Bronchial epithelial cell (primary cell): Measurements from ENCODE around the gene HDAC4. TPM values are rescaled to one million over a fixed set of nuclear protein-coding genes. Genes with fewer than 3 reads are reported as not detected.

Source experiments
- DNase-seq: peaks from one replicate; pipeline ENCODE4 v3.0.0-alpha.2; 2010; ENCODE audit warnings: low read depth
- FAIRE-seq: peaks from 2 replicates; lab custom pipeline; 2011; peaks lifted over from hg19 to GRCh38; lab: Jason Lieb, UNC
- H3K27me3 ChIP-seq: 2 replicates; pipeline ENCODE4 v1.5.1; 2011; ENCODE audit warnings: low read length; ENCODE audit not compliant: control insufficient read depth, insufficient read depth
- H3K36me3 ChIP-seq: 2 replicates; pipeline ENCODE4 v1.5.1; 2011; ENCODE audit warnings: low read length; ENCODE audit not compliant: control insufficient read depth, insufficient read depth
- H3K4me3 ChIP-seq: 2 replicates; pipeline ENCODE4 v1.5.1; 2011; ENCODE audit warnings: mild to moderate bottlenecking, low read depth, low read length, control low read depth
- CTCF ChIP-seq: IDR thresholded peaks from 2 replicates; pipeline ENCODE4 v1.5.1; 2011; ENCODE audit warnings: mild to moderate bottlenecking, moderate library complexity, low read length, control low read depth, inconsistent platforms; ENCODE audit not compliant: insufficient read depth, severe bottlenecking
- total RNA-seq: library from RNA; depleted of rRNA; stranded (reverse); fragments of >200 nt; gene quantifications from 2 replicates; pipeline ENCODE4 v1.2.1, GENCODE V29; 2014

HDAC4 gene
- total RNA-seq, 1 donor from 2014 or later, result 5.3 TPM

- Histone ChIP-seq H3K27me3 (no peaks in the 10 kb centered on the region), H3K36me3 (no peaks in the 10 kb centered on the region), H3K4me3 (no peak overlapping the region)
- no peak for FAIRE-seq
- TF ChIP-seq CTCF, result no peak
- DNase-seq, result no peak
Measured at GRCh38 chr2:239206851-239207250, 194.0 kb downstream of the HDAC4 start.

- Histone ChIP-seq H3K27me3 (no peaks in the 10 kb centered on the region), H3K4me3 (no peak overlapping the region), H3K36me3 (no peaks in the 10 kb centered on the region)
- DNase-seq (no peak), FAIRE-seq (no peak)
- no peak for TF ChIP-seq CTCF
Measured at GRCh38 chr2:239206042-239206441, 194.8 kb downstream of the HDAC4 start.

GRCh38 chr2:239204876-239205468 lies 195.8 kb downstream of the HDAC4 start:
- no peak for TF ChIP-seq CTCF
- no peak for DNase-seq
- peak; percentile 58 for FAIRE-seq
- H3K27me3 ChIP-seq, result no peaks in the 10 kb centered on the region
- H3K4me3 ChIP-seq, result no peak overlapping the region
- H3K36me3 ChIP-seq, result no peaks in the 10 kb centered on the region

- Histone ChIP-seq H3K27me3 (no peaks in the 10 kb centered on the region), H3K36me3 (no peaks in the 10 kb centered on the region), H3K4me3 (no peak overlapping the region)
- TF ChIP-seq CTCF, result no peak
- no peak for FAIRE-seq
- DNase-seq, result no peak
Measured at GRCh38 chr2:239204136-239204875, 196.5 kb downstream of the HDAC4 start.

- no peak for DNase-seq
- H3K27me3 ChIP-seq, result no peaks in the 10 kb centered on the region
- H3K36me3 ChIP-seq, result no peaks in the 10 kb centered on the region
- TF ChIP-seq CTCF, result no peak
- FAIRE-seq, result peak; percentile 52
- no peak overlapping the region for H3K4me3 ChIP-seq
Measured at GRCh38 chr2:239203443-239204135, 197.2 kb downstream of the HDAC4 start.
